Epithelial cell of prostate (primary cell): Measurements from ENCODE around the gene ATP5F1B.

Experiments
- DNase-seq: peaks from one replicate; pipeline ENCODE4 v3.0.0-alpha.2; 2011; ENCODE audit warnings: low read depth, low spot score
- H3K27ac ChIP-seq: fragments of 450-650 bp; 2 replicates; pipeline ENCODE4 v1.5.1; 2017; ENCODE audit warnings: mild to moderate bottlenecking

Gene ATP5F1B

GRCh38 chr12:56645717-56646446 lies at the start of gene ATP5F1B:
ATP5F1B (minus strand) TSS chr12:56645984; CDS start chr12:56645963, 21 bp downstream.
- peak; percentile 100 for DNase-seq
- H3K27ac ChIP-seq, result peak within 1 kb of the TSS; percentile 69

- DNase-seq, result no peak
- H3K27ac ChIP-seq, result no peak overlapping the region
Measured at GRCh38 chr12:56694161-56694560, 48.4 kb upstream of the ATP5F1B start.

GRCh38 chr12:56688846-56689109 lies 43.0 kb upstream of the ATP5F1B start:
- H3K27ac ChIP-seq, result peak overlapping the region; percentile 99
- DNase-seq, result no peak

- peak; percentile 86 for DNase-seq
Measured at GRCh38 chr12:56688129-56688845, 42.5 kb upstream of the ATP5F1B start, which contains the start of gene PTGES3. PTGES3 (minus strand) TSS chr12:56688284; CDS start chr12:56687999, 285 bp downstream.

GRCh38 chr12:56687223-56688128 lies 41.7 kb upstream of the ATP5F1B start:
- H3K27ac ChIP-seq, result peak overlapping the region; percentile 99
- DNase-seq, result no peak

More at GRCh38 chr12:56688129-56688845, 42.5 kb upstream of the ATP5F1B start, which contains the start of gene PTGES3:
- H3K27ac ChIP-seq, result peak within 1 kb of the TSS; percentile 99

GRCh38 chr12:56684745-56685359 lies 39.1 kb upstream of the ATP5F1B start:
- DNase-seq, result no peak
- H3K27ac ChIP-seq, result peak overlapping the region; percentile 17

- no peak overlapping the region for H3K27ac ChIP-seq
- no peak for DNase-seq
Measured at GRCh38 chr12:56682323-56682722, 36.5 kb upstream of the ATP5F1B start.

GRCh38 chr12:56679883-56680575 lies 34.2 kb upstream of the ATP5F1B start:
- no peak for DNase-seq
- H3K27ac ChIP-seq, result no peak overlapping the region

- DNase-seq, result no peak
- H3K27ac ChIP-seq, result no peak overlapping the region
Measured at GRCh38 chr12:56678852-56679251, 33.1 kb upstream of the ATP5F1B start.

GRCh38 chr12:56677680-56678079 lies 31.9 kb upstream of the ATP5F1B start:
- DNase-seq, result no peak
- H3K27ac ChIP-seq, result no peak overlapping the region

GRCh38 chr12:56676851-56677580 lies 31.2 kb upstream of the ATP5F1B start:
- H3K27ac ChIP-seq, result no peak overlapping the region
- DNase-seq, result no peak

GRCh38 chr12:56671608-56672007 lies 25.8 kb upstream of the ATP5F1B start:
- DNase-seq, result no peak
- peak overlapping the region; percentile 26 for H3K27ac ChIP-seq

- H3K27ac ChIP-seq, result peak overlapping the region; percentile 26
- no peak for DNase-seq
Measured at GRCh38 chr12:56670836-56671235, 25.1 kb upstream of the ATP5F1B start.

- H3K27ac ChIP-seq, result peak overlapping the region; percentile 8
- DNase-seq, result no peak
Measured at GRCh38 chr12:56668197-56668457, 22.3 kb upstream of the ATP5F1B start.

- no peak overlapping the region for H3K27ac ChIP-seq
- DNase-seq, result no peak
Measured at GRCh38 chr12:56661979-56662638, 16.3 kb upstream of the ATP5F1B start.

GRCh38 chr12:56661560-56661959 lies 15.8 kb upstream of the ATP5F1B start:
- H3K27ac ChIP-seq, result peak overlapping the region; percentile 30
- DNase-seq, result no peak

- no peak for DNase-seq
Measured at GRCh38 chr12:56658921-56659320, 13.1 kb upstream of the ATP5F1B start.

GRCh38 chr12:56657416-56658379 lies 11.9 kb upstream of the ATP5F1B start:
- no peak overlapping the region for H3K27ac ChIP-seq
- DNase-seq, result no peak

More at GRCh38 chr12:56658921-56659320, 13.1 kb upstream of the ATP5F1B start:
- no peak overlapping the region for H3K27ac ChIP-seq
